ENCODE data around the gene CUZD1.

DNA sequence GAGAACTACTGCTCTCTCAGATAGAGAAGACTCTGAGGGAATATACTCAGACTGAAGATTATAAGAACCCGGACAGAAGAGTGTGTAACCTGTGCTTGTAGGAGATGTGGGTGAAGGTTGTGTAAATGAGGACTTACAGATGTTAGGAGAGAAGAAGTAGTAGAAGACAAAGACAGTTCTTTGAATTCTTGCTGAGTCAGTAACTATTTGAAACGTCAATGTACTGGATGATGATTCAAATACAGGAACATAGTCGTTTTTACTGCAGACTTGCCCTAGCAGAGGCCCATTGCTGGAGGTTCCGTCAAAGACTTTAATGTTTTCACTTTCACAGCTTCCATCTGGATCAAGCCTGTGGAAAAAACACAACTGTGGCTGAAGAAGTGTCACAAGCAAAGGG, 6.8 kb downstream of the CUZD1 start:
- TF ChIP-seq REST (IDR thresholded peaks at IDR 0.05; ENCODE audit: insufficient read depth in 1 of 2, low read depth in 2 of 2, low read length in 2 of 2) (no peak), POLR2AphosphoS5 (IDR thresholded peaks at IDR 0.05; ENCODE audit: low read depth, low read length) (no peak), SIN3A (IDR thresholded peaks at IDR 0.05; ENCODE audit: borderline replicate concordance, insufficient read depth, low read length) (no peak)
